Stimulated activated CD4-positive, alpha-beta T cell treated with anti-CD3 and anti-CD28 coated beads, Interleukin-4, amount 100 ng/mL, for 24 hours (primary cell): Measurements from ENCODE around the gene PIEZO2.

Source experiments
- DNase-seq: peaks from one replicate; pipeline ENCODE4 v3.0.0-alpha.2; 2020

The PIEZO2 gene

DNA sequence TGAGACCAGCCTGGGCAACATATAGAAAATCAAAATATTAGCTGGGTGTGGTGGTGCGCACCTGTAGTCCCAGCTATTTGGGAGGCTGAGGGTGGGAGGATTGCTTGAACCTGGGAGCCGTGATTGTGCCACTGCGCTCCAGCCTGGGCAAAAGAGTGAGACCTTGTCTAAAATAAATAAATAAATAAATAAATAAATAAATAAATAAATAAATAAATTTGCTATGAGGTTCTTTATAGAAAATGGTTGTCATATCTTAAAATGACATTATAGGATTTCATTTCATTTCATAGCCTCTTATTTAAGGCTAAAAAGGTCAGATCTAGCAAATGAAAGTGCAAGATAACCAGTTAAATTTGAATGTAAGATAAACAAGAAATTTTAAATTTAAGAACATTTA lies 430.6 kb downstream of the PIEZO2 start:
- DNase-seq = no peak

DNA sequence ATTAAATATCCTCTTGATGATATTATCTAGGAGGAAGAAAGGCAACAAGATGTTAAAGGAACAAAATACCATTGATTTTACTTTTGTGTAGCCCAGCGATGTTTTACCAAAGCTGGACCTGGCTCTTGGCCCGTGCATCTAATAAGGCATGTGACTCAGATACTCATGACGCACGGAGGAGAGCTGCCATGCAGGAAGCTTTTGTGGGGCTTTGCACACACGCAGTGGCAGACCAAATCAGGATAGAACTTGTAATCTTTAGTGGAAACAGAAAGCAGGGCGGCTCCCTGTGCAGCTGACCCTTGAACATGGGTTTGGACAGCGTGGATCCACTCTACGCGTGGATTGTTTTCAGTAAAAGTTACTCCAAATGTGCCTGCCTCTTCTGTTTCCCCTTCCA lies 433.6 kb downstream of the PIEZO2 start:
- no peak for DNase-seq

DNA sequence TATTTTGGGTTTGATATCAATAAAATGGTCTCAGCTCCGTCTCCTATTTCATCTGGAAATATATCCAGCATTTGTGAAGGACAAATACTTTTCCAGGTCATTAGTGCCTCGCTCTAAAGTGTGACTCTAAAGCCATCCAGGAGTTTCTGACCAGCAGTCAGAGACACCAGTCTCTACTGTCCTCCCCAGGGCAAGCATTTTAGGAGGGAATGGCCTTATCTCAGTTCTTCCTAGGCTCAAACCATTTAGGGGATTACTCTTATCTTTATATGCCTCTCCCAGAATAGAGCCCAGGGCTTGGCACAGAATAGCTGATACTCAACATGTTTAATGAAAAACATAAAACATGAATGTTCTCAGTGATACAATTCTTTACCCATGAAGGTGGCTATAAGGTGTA lies 436.0 kb downstream of the PIEZO2 start:
- DNase-seq = no peak

DNA sequence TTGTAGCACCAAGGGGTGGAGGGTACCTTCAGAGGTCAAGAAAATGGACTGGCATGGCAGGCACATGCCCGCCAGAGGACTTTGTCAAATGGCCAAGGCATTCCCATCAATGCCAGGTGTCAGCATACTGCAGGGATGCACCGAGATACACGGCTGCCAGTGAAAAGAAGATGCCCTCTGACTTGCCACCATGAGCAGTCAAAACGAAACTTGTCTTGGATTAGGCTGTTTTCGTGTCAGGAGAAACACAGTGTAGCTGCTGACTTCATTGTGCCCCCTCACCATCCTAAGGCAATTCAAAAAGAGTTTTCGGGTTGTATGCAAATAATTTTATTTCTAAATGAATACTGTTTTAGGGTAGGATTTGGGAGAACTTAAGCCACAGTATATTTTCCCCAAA lies 442.1 kb downstream of the PIEZO2 start:
- no peak for DNase-seq

DNA sequence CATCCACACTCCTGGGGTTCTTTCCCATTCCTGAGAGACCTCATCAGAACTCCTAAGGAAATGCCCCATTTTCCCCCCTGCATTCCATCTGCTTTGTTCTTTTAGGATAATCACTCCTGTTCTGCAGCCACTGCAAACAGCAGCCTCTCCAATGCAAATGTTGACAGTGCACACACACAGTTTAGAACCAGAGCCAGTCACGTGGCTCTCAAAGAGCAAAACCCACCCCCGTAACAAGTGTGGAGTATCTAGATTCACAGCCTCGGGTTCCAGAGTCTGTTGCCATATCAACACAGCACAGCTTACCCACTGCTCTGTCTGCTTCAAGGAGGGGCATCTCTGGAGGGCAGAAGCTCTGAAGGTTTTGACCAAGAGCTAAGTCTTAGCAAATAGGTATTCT lies 443.6 kb downstream of the PIEZO2 start:
- DNase-seq = no peak

DNA sequence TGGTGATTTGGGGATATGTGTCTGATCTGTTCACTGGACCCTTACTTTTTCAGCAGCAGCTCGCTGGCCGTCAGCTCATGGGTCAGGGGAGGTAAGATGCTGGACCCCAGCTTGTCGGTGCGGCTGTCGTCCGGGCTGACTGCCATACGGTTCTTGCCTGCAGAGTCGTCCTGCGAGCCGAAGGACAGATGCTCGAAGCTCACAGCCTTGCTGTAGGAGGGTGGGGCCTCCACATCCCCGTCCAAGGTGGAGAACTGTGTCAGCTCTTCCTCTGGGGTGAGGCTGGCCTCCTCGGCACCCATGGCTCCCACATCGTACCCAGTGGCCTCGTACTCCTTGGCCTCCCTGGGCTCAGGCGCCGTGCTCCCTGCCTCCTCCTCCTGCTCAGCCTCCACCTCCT lies 444.1 kb downstream of the PIEZO2 start:
- no peak for DNase-seq

DNA sequence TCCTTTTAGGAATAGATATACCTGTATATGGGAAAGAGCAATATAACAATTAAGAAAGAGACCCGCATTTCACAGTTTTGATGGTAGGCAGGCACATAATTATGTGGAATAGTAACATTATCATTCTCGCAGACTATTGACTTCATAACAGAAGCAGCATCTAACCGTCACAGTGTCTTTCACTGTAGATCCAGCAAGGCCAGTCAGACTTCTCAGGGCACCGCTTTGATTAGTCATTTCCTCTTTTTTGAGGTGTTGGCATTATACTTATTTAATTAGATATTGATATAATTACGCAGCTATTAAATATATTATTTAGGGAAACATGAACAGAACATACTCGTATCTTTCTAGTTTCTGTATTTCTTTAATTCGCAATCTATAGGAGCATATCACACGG lies 447.2 kb downstream of the PIEZO2 start:
- no peak for DNase-seq

DNA sequence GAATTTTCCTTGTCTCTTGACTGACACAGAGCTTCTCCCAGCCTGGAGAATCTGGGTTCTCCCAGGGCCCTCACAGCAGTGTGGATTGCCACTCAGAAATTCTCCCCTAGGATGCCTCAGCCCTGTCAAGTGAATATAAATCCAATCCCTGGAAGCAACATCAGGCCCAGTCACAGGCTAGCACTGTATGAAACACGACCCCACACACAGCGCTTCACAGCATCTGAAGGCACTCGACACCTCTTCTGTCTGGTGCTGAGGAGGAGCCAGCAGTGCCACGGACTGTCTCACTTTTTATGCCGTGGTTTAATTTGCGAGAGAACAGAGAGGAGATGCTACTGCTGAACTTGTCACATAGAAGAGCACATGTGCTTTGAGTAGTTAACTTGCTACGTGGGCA lies 459.0 kb downstream of the PIEZO2 start:
- DNase-seq = no peak

DNA sequence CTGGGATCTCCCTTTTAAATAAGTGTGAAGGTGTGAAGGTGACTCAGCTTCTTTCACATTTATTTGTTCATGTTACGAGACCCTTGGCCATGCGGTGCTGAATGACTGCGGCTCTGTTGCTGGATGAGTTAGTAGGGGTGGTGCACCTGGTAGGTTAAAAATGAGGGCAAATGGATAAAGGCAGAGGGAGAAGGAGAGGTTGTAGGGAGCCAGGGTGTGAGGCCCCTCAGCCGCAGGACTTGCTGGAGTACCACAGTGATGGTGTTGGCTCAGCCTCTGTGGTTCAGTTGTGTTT lies 459.4 kb downstream of the PIEZO2 start:
- no peak for DNase-seq

DNA sequence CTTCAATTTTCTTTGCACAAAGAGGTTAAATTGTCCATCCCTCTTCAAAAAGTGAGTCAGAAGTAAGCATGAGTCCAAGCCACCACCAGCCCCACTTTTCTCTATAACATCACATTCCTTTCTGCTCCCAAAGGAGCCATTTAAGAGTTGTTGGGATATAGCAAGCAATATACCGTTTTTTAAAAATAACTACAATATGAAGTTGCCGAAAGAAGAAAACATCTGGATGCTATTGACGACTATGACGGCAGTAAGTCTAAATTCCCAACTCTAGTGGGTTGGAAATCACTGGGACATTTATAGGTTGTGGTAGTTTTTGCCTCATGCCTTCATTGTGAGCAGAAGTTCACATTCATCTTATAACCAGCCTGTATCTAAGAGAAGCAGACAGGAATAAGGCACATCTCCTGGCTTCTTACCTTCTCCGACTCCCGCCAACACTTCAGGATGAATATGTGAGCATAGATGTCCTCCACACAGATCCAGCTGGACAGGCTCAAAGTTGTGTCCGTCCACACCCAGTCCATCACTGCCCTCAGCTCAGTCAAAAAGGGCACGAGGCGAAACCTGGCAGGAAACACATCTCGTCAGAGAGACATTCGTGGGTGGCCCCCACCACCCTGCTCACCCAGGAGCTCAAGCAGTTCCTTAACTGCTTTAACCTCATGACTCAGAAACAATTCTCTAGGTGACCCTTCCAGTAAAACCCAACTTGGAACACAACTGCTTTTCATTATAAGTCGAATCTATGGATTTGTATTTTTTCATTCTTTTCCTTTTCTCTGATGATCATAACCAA lies 459.9 kb downstream of the PIEZO2 start:
- no peak for DNase-seq

DNA sequence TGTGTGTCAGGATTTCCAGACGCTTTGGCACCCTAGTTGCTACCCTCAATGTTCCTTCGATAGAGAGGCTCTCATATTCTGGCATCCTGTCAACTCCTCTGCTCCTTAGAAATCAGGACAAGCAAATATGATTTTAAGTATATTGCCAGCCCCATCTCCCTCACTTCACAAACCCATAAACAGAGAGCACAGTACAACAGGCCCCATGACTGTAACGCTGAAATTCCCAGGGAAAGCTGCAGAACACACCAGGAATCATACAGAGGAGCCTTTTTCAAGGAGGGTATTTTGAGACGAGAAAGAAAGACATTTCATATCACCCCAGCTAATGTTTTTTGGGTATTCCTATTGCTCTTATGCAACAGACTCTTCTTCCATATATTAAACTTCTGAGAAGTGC lies 460.6 kb downstream of the PIEZO2 start:
- DNase-seq = no peak

DNA sequence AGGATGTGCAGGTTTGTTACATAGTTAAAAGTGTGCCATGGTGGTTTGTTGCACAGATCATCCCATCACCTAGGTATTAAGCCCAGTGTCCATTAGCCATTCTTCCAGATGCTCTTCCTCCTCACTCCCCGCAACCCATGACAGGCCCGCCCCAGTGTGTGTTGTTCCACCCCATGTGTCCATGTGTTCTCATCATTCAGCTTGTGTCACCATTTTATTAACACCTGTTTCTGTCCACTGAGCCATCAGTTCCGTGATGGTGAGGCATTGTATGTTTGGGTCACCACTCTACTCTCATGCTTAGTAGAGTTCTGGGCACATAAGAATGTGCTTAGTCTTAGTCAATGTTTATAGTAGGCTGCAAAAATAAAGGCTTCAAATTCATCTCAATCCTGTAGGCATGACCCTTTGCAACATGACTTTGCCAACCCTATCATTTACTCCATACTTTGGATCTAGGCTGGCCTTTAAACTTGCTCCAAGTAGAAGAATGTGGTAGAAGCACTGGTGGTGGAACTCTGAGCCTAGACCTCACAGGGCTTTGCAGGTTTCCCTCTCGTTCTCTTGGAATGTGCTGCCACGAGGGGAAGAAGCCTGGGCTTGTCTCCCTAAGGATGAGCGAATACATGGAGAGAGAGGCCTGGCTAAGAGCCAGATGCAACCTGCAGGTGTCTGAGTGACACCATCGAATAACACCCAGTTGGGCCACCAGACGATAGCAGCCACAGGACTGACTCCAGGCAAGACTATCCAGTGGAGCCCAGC lies 462.0 kb downstream of the PIEZO2 start:
- DNase-seq = no peak

DNA sequence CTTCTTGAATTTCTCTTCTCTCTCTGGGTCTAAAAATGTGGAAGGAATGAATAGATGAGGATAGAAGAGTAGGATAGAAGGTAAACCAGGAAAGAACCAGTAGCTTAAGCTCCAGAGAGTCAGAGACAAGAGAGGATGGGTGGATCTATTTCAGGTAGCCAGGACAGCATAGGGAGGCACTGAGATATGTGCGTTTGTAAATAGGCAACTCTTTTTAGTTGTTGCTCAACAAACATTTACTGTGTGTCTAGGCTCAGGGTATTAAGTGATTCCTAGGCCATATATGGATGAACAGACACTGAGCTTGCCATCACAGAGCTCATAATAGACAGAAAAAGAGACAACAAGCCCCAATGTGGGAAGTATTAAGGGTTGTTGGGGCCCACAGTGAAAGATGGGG lies 463.1 kb downstream of the PIEZO2 start:
- DNase-seq = no peak

DNA sequence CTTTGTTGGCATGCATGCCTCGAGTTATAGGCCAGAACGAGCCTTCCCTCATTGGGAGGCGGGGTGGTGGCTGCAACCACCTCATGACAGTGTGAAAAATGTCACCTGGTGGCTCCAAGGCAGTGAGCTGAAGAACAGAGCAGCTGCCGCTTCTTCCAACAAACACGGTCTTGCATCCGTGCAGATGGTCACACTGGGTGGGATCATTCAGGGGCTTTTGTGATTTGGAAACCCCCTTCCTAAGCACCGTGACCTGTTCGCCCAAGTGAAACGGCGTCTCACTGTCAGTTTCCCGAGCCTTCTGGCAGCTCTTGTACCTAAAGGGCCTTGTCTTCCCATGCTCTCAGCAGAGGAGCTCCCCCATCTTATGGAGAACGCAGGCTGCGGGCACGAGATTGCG lies 463.9 kb downstream of the PIEZO2 start:
- no peak for DNase-seq

DNA sequence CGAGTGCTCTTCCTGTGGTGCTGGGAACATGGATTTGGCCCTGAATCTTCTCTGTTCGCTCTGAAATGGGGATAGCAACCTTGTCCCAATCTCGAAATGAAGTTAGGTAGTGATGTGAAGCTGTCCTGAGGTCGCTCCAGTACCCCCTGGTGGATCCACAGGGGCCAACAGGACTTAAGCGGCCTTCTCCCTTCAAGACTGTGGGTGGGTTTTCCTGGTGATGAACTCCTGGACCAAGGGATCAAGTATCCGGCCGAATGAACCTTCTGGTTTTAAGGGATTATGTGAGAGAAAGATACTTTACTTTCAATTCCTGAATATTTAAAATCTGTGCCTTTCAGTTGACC lies 467.0 kb downstream of the PIEZO2 start:
- no peak for DNase-seq

DNA sequence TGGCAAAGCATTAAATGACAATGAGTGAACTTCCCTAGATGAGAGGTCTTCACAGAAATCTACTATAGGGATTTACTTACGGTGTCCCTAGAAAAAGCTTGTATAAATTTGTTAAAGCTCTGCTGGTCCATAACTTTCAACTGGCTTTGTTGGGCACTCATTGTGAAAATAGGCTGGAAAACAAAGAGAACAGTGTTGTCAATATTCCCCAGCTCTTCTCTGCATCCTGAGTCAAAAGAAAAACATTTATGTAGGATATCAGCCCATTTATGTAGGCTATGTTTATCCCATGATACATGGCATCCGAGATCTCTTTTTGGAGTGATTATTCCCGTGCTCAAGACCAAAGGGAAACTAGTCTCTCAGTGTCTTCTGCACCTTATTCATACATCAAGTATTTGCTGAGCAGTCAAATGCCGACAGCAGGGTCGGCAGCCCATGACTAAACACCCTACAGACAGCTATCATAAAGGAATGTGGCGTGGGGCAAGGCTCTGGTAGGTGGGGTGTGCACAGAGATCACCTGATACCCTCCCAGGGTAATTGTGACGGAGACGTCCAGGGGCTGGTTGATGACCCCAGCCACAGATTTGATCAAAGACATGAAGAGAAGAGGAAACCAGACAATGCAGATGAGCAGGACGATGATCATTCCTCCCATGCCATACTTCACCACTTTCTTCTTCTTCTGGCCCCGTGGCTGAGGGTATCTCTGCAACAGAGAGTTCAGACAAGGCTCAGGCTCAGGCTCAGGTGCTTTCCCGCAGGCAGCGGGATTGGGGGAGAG lies 467.6 kb downstream of the PIEZO2 start:
- DNase-seq = no peak

DNA sequence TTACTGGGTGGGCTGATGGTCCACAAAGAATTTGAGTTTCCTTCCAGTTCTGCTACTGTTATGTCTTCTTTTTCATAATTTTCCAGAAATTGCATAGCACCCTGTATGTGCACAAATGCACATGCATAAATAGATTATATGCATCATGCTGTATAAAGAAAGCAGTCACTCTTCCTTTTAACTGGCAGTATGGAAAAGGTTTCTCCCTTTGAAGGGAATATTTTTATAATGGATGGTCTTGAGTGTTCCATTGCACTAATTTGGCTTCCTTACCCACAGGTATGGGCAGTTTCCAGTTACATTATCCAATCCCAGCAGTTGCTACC lies 469.1 kb downstream of the PIEZO2 start:
- no peak for DNase-seq

DNA sequence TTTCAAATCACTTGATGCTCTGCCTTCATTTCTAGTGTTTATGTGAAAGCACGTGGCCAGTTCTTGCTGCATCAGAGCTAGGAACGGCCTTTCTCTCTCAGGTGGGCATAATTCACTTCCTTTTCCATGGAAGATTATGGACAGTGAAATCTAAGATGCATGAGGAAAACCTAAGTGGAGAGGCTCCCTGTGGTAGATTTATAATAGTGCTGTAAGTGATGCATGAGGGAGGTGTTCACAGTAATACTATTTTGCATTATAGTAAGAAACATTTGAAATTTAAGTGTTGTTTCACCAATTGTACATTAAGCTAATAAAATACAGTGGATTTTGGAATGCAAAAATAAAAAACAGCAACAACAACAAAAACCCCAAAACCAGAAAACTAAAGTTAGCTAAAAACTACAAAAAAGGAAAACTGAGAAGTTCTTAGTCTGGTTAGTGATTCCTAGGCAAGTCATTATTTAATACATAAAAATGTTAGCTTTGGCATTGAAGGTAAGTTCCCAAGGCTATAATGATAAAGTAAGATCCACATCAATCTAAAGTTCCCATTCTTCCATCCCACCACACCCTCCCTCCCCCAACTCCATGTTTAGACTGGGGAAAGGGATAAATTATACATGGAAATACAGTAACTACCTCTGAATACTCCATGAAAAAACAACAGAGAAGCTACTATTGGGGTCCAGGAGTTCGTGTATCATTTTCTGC lies 469.7 kb downstream of the PIEZO2 start:
- DNase-seq = no peak

DNA sequence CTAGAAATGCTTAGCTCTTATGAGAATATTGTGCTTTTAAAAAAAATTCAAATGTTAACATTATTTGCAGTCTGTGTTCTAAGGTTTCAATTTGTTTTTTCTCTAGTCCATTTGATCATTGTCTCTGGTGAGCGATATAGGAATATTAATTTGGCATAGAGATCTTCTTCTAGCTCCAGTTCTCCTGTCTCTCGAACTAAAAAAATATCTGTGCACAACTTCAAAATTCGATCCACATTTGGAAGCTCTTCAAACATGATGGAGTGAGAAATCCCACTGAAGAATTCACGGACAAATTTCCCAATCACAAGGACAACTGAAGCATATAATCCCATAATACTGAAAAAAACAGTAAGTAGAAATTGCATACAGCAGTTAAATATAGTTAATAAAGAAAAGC lies 477.9 kb downstream of the PIEZO2 start:
- DNase-seq = no peak

DNA sequence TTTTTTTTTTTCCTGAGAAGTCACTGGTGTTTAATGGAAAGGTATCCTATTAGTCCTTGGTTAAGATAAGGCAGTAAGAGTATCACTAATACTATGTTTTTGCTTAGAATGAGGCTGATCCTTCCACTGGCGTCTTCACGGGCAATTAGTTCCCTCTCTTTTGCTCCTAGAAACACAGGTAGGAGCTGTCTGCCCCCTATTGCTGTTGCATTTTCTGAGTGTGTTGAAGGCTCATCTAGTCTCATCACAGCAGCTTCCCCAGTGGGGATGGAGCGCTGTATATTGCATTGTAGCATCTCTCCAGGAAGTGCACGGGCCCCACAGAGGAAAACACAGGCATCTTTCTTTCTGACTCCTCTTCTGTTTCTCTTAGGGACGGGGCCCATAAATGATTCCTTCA lies 478.5 kb downstream of the PIEZO2 start:
- no peak for DNase-seq

DNA sequence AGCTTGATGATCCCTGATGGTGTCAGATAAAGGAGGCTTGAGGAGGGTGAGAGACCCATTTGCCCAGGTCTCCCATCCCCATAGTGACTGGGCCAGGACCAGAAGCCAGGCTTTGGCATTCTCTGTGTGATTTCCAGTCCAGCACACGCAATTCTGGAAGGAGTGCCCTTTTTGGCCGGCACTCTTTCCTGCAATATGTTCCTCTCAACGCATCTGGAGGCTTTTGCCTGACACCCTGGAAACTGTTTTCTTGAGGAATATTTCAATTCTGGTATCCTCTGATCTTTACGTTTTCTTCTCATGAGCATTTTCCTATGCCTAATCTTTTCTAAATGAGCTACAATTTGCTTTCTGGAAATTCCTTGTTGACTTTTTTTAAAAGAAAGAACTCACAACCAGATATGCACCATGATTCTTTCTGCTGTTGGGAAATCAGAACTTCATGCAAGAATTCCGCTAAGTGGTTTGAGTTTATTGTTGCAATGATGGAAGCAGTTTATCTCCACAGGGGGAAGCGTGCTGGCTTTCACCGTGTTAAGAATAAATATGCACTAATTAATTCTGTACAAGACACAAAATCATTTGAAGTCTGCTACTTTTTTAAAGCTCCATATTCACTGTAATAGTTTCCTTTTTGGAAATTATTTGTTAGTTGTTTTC lies 479.8 kb downstream of the PIEZO2 start:
- no peak for DNase-seq

DNA sequence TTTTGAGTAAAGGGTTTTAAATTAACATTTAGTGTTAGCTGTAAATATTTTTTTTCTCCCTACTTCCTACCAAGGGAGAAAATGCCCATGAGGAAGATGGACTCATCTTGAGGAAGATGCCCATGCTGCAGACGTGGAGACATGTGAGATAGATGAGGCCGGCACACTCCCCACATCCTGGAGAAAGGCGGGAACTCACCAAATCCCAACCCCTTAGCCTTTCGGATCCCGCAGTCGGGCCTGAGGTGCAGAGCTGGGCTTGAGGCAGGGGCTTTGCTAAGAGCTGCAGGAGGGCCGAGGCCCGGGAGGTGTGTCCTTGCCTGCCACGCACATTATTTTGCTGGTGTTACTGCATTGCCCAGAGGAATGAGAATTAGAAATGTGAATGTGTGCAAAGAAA lies 485.6 kb downstream of the PIEZO2 start:
- no peak for DNase-seq

DNA sequence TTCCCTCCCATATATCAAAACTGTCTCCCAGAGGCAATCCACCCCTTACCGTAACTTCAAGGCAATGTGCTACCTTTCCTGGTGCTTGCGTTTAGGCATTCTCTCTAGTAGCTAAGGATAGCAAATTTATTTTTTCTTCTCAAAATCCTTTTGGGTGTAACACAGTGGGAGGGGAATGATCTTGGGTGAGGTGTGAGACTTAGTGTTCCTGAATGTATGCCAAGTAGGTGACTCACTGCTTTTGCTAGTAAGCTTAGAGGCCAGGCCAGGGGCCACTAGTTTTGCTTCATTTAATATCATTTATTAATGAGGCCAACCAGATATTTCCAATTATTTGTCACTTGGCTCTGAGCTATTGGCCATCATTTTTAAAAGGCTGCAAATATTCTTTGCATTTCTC lies 488.1 kb downstream of the PIEZO2 start:
- DNase-seq = no peak
